Progenitor cell of endocrine pancreas (in vitro differentiated cells): ENCODE measurements around the gene DCBLD2. TPM values are rescaled to one million over a fixed set of nuclear protein-coding genes. Genes with fewer than 3 reads are reported as not detected.
A peak's percentile ranks its signal among the peaks of the same experiment; 100 is the strongest.
"Not testable (repeated sequence)": the region's sequence is repeated elsewhere in the genome, so short reads cannot be mapped to it uniquely, and the experiment has no call there.

ENCODE experiments used
- DNase-seq: peaks from one replicate; pipeline ENCODE4 v3.0.0; 2021; ENCODE audit warnings: low spot score; ENCODE audit not compliant: unreplicated experiment
- H3K27ac Mint-ChIP-seq: 2 replicates; pipeline ENCODE4 v1.8.0; 2021; ENCODE audit warnings: mild to moderate bottlenecking, moderate library complexity, mixed read lengths
- H3K27me3 Mint-ChIP-seq: 2 replicates; pipeline ENCODE4 v1.8.0; 2021; ENCODE audit warnings: mixed read lengths
- H3K36me3 Mint-ChIP-seq: 2 replicates; pipeline ENCODE4 v1.8.0; 2022; ENCODE audit warnings: mixed read lengths; ENCODE audit not compliant: insufficient read depth
- H3K4me1 Mint-ChIP-seq: 2 replicates; pipeline ENCODE4 v1.8.0; 2021; ENCODE audit warnings: low read depth, mixed read lengths
- H3K4me3 Mint-ChIP-seq: 2 replicates; pipeline ENCODE4 v1.8.0; 2021; ENCODE audit warnings: low read depth, mild to moderate bottlenecking, moderate library complexity, mixed read lengths
- H3K9me3 Mint-ChIP-seq: 2 replicates; pipeline ENCODE4 v1.8.0; 2021; ENCODE audit warnings: low read depth, mixed read lengths
- total RNA-seq: library from RNA; stranded (reverse); gene quantifications from 2 replicates; pipeline ENCODE4 v1.2.1, GENCODE V29; 2021
- TF ChIP-seq, protein P1 (sequence below): fragments of 200-600 bp; sonication (generic); IDR thresholded peaks from one replicate; pipeline ENCODE4 v1.5.0; 2021; ENCODE audit warnings: antibody characterized with exemption, mild to moderate bottlenecking; ENCODE audit not compliant: unreplicated experiment

DCBLD2 gene
- total RNA-seq, 1 donor from 2014 or later = 85.5 TPM

DNA sequence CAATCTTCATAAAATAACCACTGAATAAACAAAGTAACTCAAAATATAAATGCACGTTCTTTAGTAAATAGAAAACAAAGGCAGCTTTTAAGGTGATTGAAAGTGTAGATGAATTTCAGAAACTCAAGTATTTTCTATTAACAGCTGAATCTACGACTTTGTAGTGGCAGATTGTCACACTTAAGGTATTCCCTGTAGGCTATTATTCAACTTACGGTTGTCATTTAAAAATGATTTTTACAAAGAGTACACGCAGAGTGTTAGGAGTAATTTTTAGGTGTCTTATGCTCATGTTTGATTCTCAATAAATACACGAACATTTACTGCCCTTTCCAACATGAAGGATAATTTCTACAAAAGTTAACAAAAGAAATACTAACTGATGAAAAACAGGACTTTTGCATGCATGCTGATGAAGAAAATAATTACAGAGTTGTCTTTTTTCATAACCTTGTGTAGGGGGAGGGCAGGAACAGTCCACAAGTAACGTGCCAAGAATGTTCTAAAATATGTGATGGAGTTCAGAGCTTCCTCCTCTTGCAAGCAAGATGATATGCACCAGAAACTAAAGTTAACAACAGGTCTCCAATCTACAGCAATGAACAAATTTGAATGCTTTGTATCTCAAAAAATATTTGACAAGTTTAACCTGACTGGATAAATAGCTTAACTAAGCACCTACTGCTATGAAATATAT, 16.7 kb downstream of the DCBLD2 start:
- no peak overlapping the region for H3K4me3 Mint-ChIP-seq
- TF ChIP-seq, protein P1, sequence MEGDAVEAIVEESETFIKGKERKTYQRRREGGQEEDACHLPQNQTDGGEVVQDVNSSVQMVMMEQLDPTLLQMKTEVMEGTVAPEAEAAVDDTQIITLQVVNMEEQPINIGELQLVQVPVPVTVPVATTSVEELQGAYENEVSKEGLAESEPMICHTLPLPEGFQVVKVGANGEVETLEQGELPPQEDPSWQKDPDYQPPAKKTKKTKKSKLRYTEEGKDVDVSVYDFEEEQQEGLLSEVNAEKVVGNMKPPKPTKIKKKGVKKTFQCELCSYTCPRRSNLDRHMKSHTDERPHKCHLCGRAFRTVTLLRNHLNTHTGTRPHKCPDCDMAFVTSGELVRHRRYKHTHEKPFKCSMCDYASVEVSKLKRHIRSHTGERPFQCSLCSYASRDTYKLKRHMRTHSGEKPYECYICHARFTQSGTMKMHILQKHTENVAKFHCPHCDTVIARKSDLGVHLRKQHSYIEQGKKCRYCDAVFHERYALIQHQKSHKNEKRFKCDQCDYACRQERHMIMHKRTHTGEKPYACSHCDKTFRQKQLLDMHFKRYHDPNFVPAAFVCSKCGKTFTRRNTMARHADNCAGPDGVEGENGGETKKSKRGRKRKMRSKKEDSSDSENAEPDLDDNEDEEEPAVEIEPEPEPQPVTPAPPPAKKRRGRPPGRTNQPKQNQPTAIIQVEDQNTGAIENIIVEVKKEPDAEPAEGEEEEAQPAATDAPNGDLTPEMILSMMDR = no peak
- no peaks in the 10 kb centered on the region for H3K9me3 Mint-ChIP-seq
- H3K36me3 Mint-ChIP-seq = peaks cover 20% of the 10 kb centered on the region
- H3K27me3 Mint-ChIP-seq = no peaks in the 10 kb centered on the region
- DNase-seq = no peak
- peak overlapping the region; percentile 33 for H3K27ac Mint-ChIP-seq
- H3K4me1 Mint-ChIP-seq = peaks cover 8% of the 10 kb centered on the region

DNA sequence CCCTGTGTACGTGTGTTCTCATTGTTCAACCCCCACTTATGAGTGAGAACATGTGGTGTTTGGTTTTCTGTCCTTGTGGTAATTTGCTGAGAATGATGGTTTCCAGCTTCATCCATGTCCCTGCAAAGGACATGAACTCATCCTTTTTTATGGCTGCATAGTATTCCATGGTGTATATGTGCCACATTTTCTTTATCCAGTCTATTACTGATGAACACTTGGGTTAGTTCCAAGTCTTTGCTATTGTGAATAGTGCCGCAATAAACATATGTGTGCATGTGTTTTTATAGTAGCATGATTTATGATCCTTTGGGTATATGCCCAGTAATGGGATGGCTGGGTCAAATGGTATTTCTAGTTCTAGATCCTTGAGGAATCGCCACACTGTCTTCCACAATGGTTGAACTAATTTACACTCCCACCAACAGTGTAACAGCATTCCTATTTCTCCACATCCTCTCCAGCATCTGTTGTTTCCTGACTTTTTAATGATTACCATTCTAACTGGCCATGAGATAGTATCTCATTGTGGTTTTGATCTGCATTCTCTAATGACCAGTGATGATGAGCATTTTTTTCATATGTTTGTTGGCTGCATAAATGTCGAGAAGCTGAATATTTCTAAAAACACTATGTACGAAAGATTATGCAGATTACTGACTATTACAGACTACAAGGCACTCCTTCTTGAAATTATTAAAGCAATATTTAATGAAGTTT, 18.7 kb downstream of the DCBLD2 start:
- H3K4me1 Mint-ChIP-seq, H3K27ac Mint-ChIP-seq, H3K4me3 Mint-ChIP-seq, H3K27me3 Mint-ChIP-seq, DNase-seq, H3K9me3 Mint-ChIP-seq: not testable (repeated sequence)
- H3K36me3 Mint-ChIP-seq = peaks cover 25% of the 10 kb centered on the region

DNA sequence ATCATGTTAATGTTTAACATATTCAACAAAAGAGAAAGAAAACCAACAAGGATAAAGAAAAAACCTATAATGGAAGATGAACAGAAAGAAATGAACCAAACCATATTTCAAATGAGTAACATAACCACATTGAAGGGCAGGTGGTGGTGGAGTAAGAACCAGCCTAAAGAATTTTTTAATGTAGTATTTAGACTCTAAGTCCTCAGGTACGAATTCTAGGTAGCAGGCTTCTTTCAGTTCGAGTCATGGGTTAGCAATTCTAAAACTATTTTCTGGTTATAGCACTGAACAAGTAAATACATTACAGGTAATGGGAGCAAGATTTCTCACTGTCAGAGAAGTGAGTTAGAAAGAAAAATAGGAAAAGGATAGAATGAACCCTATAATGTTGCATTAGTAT, 24.4 kb downstream of the DCBLD2 start:
- H3K27me3 Mint-ChIP-seq = no peaks in the 10 kb centered on the region
- no peak overlapping the region for H3K4me3 Mint-ChIP-seq
- no peak for DNase-seq
- peaks cover 42% of the 10 kb centered on the region for H3K36me3 Mint-ChIP-seq
- TF ChIP-seq, protein P1 = no peak
- H3K4me1 Mint-ChIP-seq = peaks cover 17% of the 10 kb centered on the region
- H3K9me3 Mint-ChIP-seq = peaks cover 4% of the 10 kb centered on the region
- H3K27ac Mint-ChIP-seq = no peak overlapping the region

DNA sequence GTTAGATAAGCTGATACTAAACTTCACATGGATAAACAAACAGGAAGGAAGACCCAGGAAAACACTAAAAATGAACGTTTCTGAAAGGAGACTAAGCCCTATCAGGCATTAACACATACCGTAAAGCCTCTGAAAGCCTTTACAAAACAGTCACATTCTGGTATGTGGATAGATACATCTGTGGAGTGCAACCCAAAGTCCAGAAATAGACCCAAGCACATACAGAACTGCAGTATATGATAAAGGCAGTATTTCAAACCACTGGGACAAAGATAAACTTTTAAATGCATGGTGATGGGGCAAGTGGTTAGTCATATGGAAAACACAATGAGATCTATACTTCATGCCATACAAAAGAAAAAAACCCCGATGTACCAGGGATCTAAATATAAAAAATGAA, 26.0 kb downstream of the DCBLD2 start:
- H3K27me3 Mint-ChIP-seq = no peaks in the 10 kb centered on the region
- H3K27ac Mint-ChIP-seq = no peak overlapping the region
- H3K9me3 Mint-ChIP-seq = peaks cover 13% of the 10 kb centered on the region
- DNase-seq = no peak
- TF ChIP-seq, protein P1 = no peak
- peaks cover 44% of the 10 kb centered on the region for H3K36me3 Mint-ChIP-seq
- H3K4me1 Mint-ChIP-seq = peaks cover 17% of the 10 kb centered on the region
- no peak overlapping the region for H3K4me3 Mint-ChIP-seq

DNA sequence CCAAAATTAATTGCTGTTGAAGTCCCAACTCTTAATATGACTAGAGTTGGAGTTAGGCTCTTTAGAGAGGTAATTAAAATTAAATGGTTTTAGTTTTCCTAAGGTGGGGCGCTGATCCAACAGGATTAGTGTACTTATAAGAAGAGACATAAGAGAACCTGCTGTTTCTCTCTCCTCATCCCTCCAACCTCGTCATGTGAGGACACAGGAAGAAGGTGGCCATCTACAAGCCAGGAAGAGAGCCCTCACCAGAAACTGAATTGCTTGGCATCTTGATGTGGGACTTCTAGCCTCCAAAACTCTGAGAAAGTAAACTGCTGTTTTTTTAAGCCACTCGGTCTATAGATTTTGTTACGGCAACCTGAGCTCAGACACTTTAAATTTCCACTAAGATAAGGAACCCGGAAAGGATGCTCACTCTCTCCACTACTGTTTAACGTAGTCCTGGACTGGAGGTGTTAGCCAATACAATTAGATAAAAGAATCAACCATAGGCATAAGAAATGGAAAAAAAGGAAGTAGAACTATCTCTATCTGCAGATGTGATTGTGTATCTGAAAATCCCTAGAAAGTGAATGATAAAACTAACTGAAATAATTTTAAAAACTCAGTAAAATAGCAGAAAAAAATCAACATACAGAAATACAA, 26.8 kb downstream of the DCBLD2 start:
- no peaks in the 10 kb centered on the region for H3K27me3 Mint-ChIP-seq
- H3K9me3 Mint-ChIP-seq = peaks cover 18% of the 10 kb centered on the region
- H3K27ac Mint-ChIP-seq = no peak overlapping the region
- no peak overlapping the region for H3K4me3 Mint-ChIP-seq
- DNase-seq = no peak
- peaks cover 46% of the 10 kb centered on the region for H3K36me3 Mint-ChIP-seq
- TF ChIP-seq, protein P1 = no peak
- peaks cover 17% of the 10 kb centered on the region for H3K4me1 Mint-ChIP-seq
